ENCODE data around the gene DMTF1. TPM values are rescaled to one million over a fixed set of nuclear protein-coding genes. Genes with fewer than 3 reads are reported as not detected.
"Not testable (repeated sequence)": the region's sequence is repeated elsewhere in the genome, so short reads cannot be mapped to it uniquely, and the experiment has no call there.

Gene DMTF1
- total RNA-seq, 1 donor from 2014 or later: 72.0 TPM

DNA sequence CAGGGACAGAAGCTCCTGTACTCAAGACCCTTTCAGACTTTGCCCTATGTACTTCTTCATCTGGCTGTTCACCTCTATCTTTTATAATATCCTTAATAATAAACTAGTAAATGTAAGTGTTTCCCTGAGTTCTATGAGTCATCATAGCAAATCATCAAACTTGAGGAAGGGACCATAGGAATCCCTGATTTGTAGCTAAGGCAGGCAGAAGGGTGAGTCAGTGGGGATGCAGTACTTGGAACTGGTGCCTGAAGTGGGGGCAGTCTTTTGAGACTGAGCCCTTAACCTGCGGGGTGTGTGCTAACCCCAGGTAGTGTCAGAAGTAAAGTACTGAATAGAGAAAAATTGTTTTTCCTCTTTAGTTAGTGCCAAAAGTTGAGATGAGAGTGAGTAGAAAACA lies 73.4 kb downstream of the DMTF1 start:
- DNase-seq: peak; percentile 11

DNA sequence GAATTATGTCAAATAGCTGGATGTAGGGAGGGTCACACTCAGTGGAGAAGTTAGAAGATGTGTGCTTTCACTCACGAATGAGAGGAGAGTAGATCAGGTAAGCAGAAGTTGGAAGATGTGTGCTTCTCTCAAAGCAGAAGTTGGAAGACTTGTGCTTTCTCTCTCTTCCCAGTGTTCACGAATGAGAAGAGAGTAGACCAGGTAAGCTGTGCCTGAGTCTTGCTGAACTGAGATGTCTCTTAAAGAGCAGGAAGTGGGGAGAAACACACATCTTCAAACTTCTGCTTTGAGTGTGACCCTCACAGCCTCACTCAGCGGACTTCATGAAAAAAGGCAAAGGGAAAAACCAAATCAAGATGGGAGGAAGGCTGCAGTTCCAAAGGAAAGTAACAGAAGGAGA lies 74.2 kb downstream of the DMTF1 start:
- no peak for DNase-seq

GRCh38 chr7:87231258-87231657 lies 79.0 kb downstream of the DMTF1 start:
- DNase-seq: no peak

GRCh38 chr7:87231711-87232110 lies 79.5 kb downstream of the DMTF1 start:
- no peak for DNase-seq

- DNase-seq: no peak
These were observed 82.7 kb downstream of the DMTF1 start for GRCh38 chr7:87234949-87235348.

DNA sequence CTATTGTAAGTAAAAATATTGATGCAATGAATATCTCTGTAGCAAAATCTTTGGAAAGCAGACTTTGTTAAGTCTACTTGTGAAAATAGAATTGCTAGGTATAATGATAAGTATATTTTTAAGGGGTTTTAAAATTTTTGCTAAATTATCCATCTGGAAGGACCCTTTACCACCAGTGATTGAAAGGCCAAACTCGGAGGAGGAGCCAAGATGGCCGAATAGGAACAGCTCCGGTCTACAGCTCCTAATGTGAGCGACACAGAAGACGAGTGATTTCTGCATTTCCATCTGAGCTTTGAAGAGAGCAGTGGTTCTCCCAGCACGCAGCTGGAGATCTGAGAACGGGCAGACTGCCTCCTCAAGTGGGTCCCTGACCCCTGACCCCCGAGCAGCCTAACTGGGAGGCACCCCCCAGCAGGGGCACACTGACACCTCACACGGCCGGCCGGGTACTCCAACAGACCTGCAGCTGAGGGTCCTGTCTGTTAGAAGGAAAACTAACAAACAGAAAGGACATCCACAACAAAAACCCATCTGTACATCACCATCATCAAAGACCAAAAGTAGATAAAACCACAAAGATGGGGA lies 86.3 kb downstream of the DMTF1 start:
- DNase-seq: not testable (repeated sequence)

DNA sequence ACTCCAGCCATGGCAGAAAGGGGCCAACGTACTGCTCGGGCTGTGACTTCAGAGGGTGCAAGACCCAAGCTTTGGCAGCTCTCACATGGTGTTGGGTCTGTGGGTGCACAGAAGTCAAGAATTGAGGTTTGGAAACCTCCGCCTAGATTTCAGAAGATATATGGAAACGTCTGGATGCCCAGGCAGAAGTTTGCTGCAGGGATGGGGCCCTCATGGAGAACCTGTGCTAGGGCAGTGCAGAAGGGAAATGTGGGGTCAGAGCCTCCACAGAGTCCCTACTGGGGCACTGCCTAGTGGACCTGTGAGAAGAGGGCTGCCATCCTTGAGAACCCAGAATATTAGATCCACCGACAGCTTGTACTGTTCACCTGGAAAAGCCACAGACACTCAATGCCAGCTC lies 93.4 kb downstream of the DMTF1 start:
- not testable (repeated sequence) for DNase-seq

Other genes starting within 250 kb of the DMTF1 start
- 108 and 168 TPM in 2 replicates for gene ELAPOR2, start 92.8 kb upstream of the DMTF1 start, total RNA-seq
- 20.8 and 31.1 TPM in 2 replicates for gene TMEM243, start 67.3 kb downstream of the DMTF1 start, total RNA-seq
- 4.2 and 4.3 TPM in 2 replicates for gene CROT, start 193.2 kb downstream of the DMTF1 start, total RNA-seq

All from dermis blood vessel endothelial cell (primary cell).